Activated naive CD8-positive, alpha-beta T cell treated with anti-CD3 and anti-CD28 coated beads, Interleukin-2, amount 10 ng/mL, durations not matched to agents 7 days and 5 days (primary cell): ENCODE results near the gene IGLL5. TPM values are rescaled to one million over a fixed set of nuclear protein-coding genes. Genes with fewer than 3 reads are reported as not detected.
"Not testable (repeated sequence)": the region's sequence is repeated elsewhere in the genome, so short reads cannot be mapped to it uniquely, and the experiment has no call there.

Experiments
- ATAC-seq: fragments of 150-1000 bp; cut with Tn5 transposase; one replicate; pipeline ENCODE4 v1.10.0; 2021; ENCODE audit warnings: low read depth, moderate library complexity
- POLR2A ChIA-PET: fragments of 350-600 bp; sonication (Branson Sonifier 250); formaldehyde crosslinking; loops from one replicate; lab custom pipeline; 2021; ENCODE audit warnings: antibody characterized with exemption; lab: Charles Lee
- DNase-seq: peaks from one replicate; pipeline ENCODE4 v3.0.0; 2021
- H3K27ac Mint-ChIP-seq: one replicate; pipeline ENCODE4 v1.8.0; 2022; ENCODE audit warnings: mild to moderate bottlenecking, mixed read lengths
- H3K27me3 Mint-ChIP-seq: one replicate; pipeline ENCODE4 v1.8.0; 2022; ENCODE audit warnings: mild to moderate bottlenecking, moderate library complexity, mixed read lengths
- H3K36me3 Mint-ChIP-seq: one replicate; pipeline ENCODE4 v1.8.0; 2021; ENCODE audit warnings: mild to moderate bottlenecking, mixed read lengths
- H3K4me1 Mint-ChIP-seq: one replicate; pipeline ENCODE4 v1.8.0; 2021; ENCODE audit warnings: mixed read lengths
- H3K4me3 Mint-ChIP-seq: one replicate; pipeline ENCODE4 v1.8.0; 2022; ENCODE audit warnings: mild to moderate bottlenecking, moderate library complexity, mixed read lengths
- H3K9me3 Mint-ChIP-seq: one replicate; pipeline ENCODE4 v1.8.0; 2021; ENCODE audit warnings: mixed read lengths
- total RNA-seq, 2 experiments: library from RNA; stranded (reverse); gene quantifications; one replicate each; pipeline ENCODE4 v1.2.3, GENCODE V29; 2021

Gene IGLL5
- total RNA-seq, 2 experiments from 2014 or later, result not detected

GRCh38 chr22:22913989-22914388 lies 26.4 kb downstream of the IGLL5 start:
- H3K9me3 Mint-ChIP-seq, result no peaks in the 10 kb centered on the region
- ATAC-seq (no peak), DNase-seq (no peak)
- H3K36me3 Mint-ChIP-seq, result no peaks in the 10 kb centered on the region
- no peak overlapping the region for H3K27ac Mint-ChIP-seq
- H3K4me3 Mint-ChIP-seq, result no peak overlapping the region
- H3K27me3 Mint-ChIP-seq, result peaks cover 11% of the 10 kb centered on the region
- POLR2A ChIA-PET, result no interaction called here
- H3K4me1 Mint-ChIP-seq, result peaks cover 2% of the 10 kb centered on the region

- Mint-ChIP-seq H3K36me3 (no peaks in the 10 kb centered on the region), H3K4me1 (peaks cover 2% of the 10 kb centered on the region), H3K27me3 (peaks cover 9% of the 10 kb centered on the region), H3K4me3 (no peak overlapping the region), H3K9me3 (no peaks in the 10 kb centered on the region), H3K27ac (no peak overlapping the region)
- ATAC-seq (no peak), DNase-seq (no peak)
- POLR2A ChIA-PET, result no interaction called here
These were observed 27.4 kb downstream of the IGLL5 start for GRCh38 chr22:22914726-22915669.

GRCh38 chr22:22915670-22916035 lies 28.0 kb downstream of the IGLL5 start:
- POLR2A ChIA-PET, result no interaction called here
- Mint-ChIP-seq H3K36me3 (no peaks in the 10 kb centered on the region), H3K4me1 (peaks cover 2% of the 10 kb centered on the region), H3K9me3 (no peaks in the 10 kb centered on the region), H3K4me3 (no peak overlapping the region), H3K27ac (no peak overlapping the region), H3K27me3 (peaks cover 7% of the 10 kb centered on the region)
- no peak for ATAC-seq
- no peak for DNase-seq

GRCh38 chr22:22916215-22916951 lies 28.8 kb downstream of the IGLL5 start:
- Mint-ChIP-seq H3K27me3 (peaks cover 6% of the 10 kb centered on the region), H3K4me3 (no peak overlapping the region), H3K4me1 (peaks cover 2% of the 10 kb centered on the region), H3K9me3 (no peaks in the 10 kb centered on the region), H3K36me3 (no peaks in the 10 kb centered on the region), H3K27ac (no peak overlapping the region)
- ATAC-seq (no peak), DNase-seq (no peak)
- POLR2A ChIA-PET, result no interaction called here

GRCh38 chr22:22916952-22917290 lies 29.3 kb downstream of the IGLL5 start:
- Mint-ChIP-seq H3K9me3 (no peaks in the 10 kb centered on the region), H3K27ac (no peak overlapping the region), H3K4me1 (peaks cover 2% of the 10 kb centered on the region), H3K36me3 (no peaks in the 10 kb centered on the region), H3K4me3 (no peak overlapping the region), H3K27me3 (peaks cover 4% of the 10 kb centered on the region)
- POLR2A ChIA-PET, result no interaction called here
- DNase-seq (no peak), ATAC-seq (no peak)

- peaks cover 2% of the 10 kb centered on the region for H3K4me1 Mint-ChIP-seq
- no peaks in the 10 kb centered on the region for H3K9me3 Mint-ChIP-seq
- H3K27ac Mint-ChIP-seq, result no peak overlapping the region
- DNase-seq (no peak), ATAC-seq (no peak)
- peaks cover 4% of the 10 kb centered on the region for H3K27me3 Mint-ChIP-seq
- no peak overlapping the region for H3K4me3 Mint-ChIP-seq
- no peaks in the 10 kb centered on the region for H3K36me3 Mint-ChIP-seq
- POLR2A ChIA-PET, result no interaction called here
These were observed 29.8 kb downstream of the IGLL5 start for GRCh38 chr22:22917377-22917776.

GRCh38 chr22:22918297-22918965 lies 30.8 kb downstream of the IGLL5 start:
- no peaks in the 10 kb centered on the region for H3K9me3 Mint-ChIP-seq
- no peak overlapping the region for H3K4me3 Mint-ChIP-seq
- no peak for ATAC-seq
- DNase-seq, result no peak
- peaks cover 2% of the 10 kb centered on the region for H3K4me1 Mint-ChIP-seq
- peaks cover 2% of the 10 kb centered on the region for H3K27me3 Mint-ChIP-seq
- POLR2A ChIA-PET, result no interaction called here
- no peaks in the 10 kb centered on the region for H3K36me3 Mint-ChIP-seq
- H3K27ac Mint-ChIP-seq, result no peak overlapping the region

- Mint-ChIP-seq H3K9me3 (no peaks in the 10 kb centered on the region), H3K27me3 (peaks cover 2% of the 10 kb centered on the region), H3K36me3 (no peaks in the 10 kb centered on the region), H3K4me3 (no peak overlapping the region), H3K4me1 (peaks cover 2% of the 10 kb centered on the region), H3K27ac (no peak overlapping the region)
- POLR2A ChIA-PET, result no interaction called here
- no peak for DNase-seq
- ATAC-seq, result no peak
These were observed 31.4 kb downstream of the IGLL5 start for GRCh38 chr22:22919041-22919440.

- H3K4me1 Mint-ChIP-seq, result no peaks in the 10 kb centered on the region
- ATAC-seq (no peak), DNase-seq (no peak)
- H3K27ac Mint-ChIP-seq, result no peak overlapping the region
- no peaks in the 10 kb centered on the region for H3K9me3 Mint-ChIP-seq
- POLR2A ChIA-PET, result no interaction called here
- H3K36me3 Mint-ChIP-seq, result no peaks in the 10 kb centered on the region
- no peak overlapping the region for H3K4me3 Mint-ChIP-seq
- peaks cover 4% of the 10 kb centered on the region for H3K27me3 Mint-ChIP-seq
These were observed 32.6 kb downstream of the IGLL5 start for GRCh38 chr22:22920104-22920654.

GRCh38 chr22:22920910-22921550 lies 33.4 kb downstream of the IGLL5 start:
- ATAC-seq (no peak), DNase-seq (no peak)
- Mint-ChIP-seq H3K36me3 (no peaks in the 10 kb centered on the region), H3K4me1 (no peaks in the 10 kb centered on the region), H3K27ac (no peak overlapping the region), H3K4me3 (no peak overlapping the region), H3K27me3 (peaks cover 7% of the 10 kb centered on the region), H3K9me3 (no peaks in the 10 kb centered on the region)
- POLR2A ChIA-PET, result no interaction called here

- POLR2A ChIA-PET, result no interaction called here
- DNase-seq (no peak), ATAC-seq (no peak)
- Mint-ChIP-seq H3K36me3 (no peaks in the 10 kb centered on the region), H3K27ac (no peak overlapping the region), H3K9me3 (no peaks in the 10 kb centered on the region), H3K27me3 (peaks cover 7% of the 10 kb centered on the region), H3K4me1 (peaks cover 2% of the 10 kb centered on the region), H3K4me3 (no peak overlapping the region)
These were observed 34.0 kb downstream of the IGLL5 start for GRCh38 chr22:22921575-22921974.

- H3K4me1 Mint-ChIP-seq, H3K36me3 Mint-ChIP-seq, POLR2A ChIA-PET, H3K4me3 Mint-ChIP-seq, ATAC-seq, H3K27me3 Mint-ChIP-seq, H3K9me3 Mint-ChIP-seq, DNase-seq, H3K27ac Mint-ChIP-seq: not testable (repeated sequence)
These were observed 34.7 kb downstream of the IGLL5 start for GRCh38 chr22:22922092-22922953.
